Breast epithelium (tissue), 3 donors: ENCODE data around the gene PLEKHM1.
"Not testable (repeated sequence)": the region's sequence is repeated elsewhere in the genome, so short reads cannot be mapped to it uniquely, and the experiment has no call there.

ENCODE experiments used
- CTCF ChIP-seq, 3 donors: fragments of 450-650 bp; IDR thresholded peaks; one replicate each; pipeline ENCODE4 v1.5.1; 2016 to 2017; ENCODE audit warnings: antibody characterized with exemption in 3 of 3, mild to moderate bottlenecking in 3 of 3, moderate library complexity in 3 of 3
- POLR2A ChIP-seq: fragments of 450-650 bp; IDR thresholded peaks from one replicate; pipeline ENCODE4 v1.6.1; 2016; ENCODE audit warnings: antibody characterized with exemption, mild to moderate bottlenecking, moderate library complexity
- POLR2AphosphoS5 ChIP-seq, 3 donors: sonication (generic); formaldehyde crosslinking; IDR thresholded peaks; one replicate each; pipeline ENCODE4 v1.6.1; 2017; ENCODE audit warnings: antibody characterized with exemption in 3 of 3

- not testable (repeated sequence) for TF ChIP-seq CTCF (IDR thresholded peaks at IDR 0.05); POLR2AphosphoS5 (IDR thresholded peaks at IDR 0.05); POLR2A
Observed at GRCh38 chr17:45449708-45450329, 40.7 kb downstream of the PLEKHM1 start.
